HCT116 (cell line): ENCODE data around the gene BST1.

Experiments used
- ATF3 ChIP-seq: IDR thresholded peaks from 2 replicates; pipeline ENCODE4 v1.6.1; 2012
- CTCF ChIP-seq, 3 experiments: fragments of 200-600 bp in 1 of 3; sonication (generic) in 1 of 3; IDR thresholded peaks in 2 of 3; conservative IDR thresholded peaks in 1 of 3; 2 replicates each; pipeline ENCODE4 v1.5.1; 2012 to 2017; ENCODE audit warnings: low read depth in 2 of 3, low read length in 2 of 3, antibody characterized with exemption in 1 of 3, borderline replicate concordance in 1 of 3, control low read depth in 1 of 3, mild to moderate bottlenecking in 1 of 3, mixed read lengths in 1 of 3, mixed run types in 1 of 3, moderate library complexity in 1 of 3; ENCODE audit not compliant: insufficient read depth in 1 of 3
- ELF1 ChIP-seq: IDR thresholded peaks from 2 replicates; pipeline ENCODE4 v1.6.1; 2012; ENCODE audit warnings: low read depth, borderline replicate concordance
- EZH2 ChIP-seq: fragments of 200-600 bp; sonication (generic); IDR thresholded peaks from 2 replicates; pipeline ENCODE4 v1.6.1; 2017; ENCODE audit warnings: antibody characterized with exemption, mixed run types
- EZH2phosphoT487 ChIP-seq: fragments of 200-600 bp; IDR thresholded peaks from 2 replicates; pipeline ENCODE4 v1.6.1; 2018; ENCODE audit warnings: antibody characterized with exemption, borderline replicate concordance
- JUND ChIP-seq: IDR thresholded peaks from 2 replicates; pipeline ENCODE4 v1.6.1; 2012
- MAX ChIP-seq: IDR thresholded peaks from 2 replicates; pipeline ENCODE4 v1.6.1; 2012
- POLR2A ChIP-seq: IDR thresholded peaks from 2 replicates; pipeline ENCODE4 v1.7.0; 2011; ENCODE audit warnings: borderline replicate concordance; ENCODE audit not compliant: insufficient read depth, insufficient read length; ENCODE audit errors: extremely low read depth
- POLR2AphosphoS5 ChIP-seq: IDR thresholded peaks from 2 replicates; pipeline ENCODE4 v1.6.1; 2011; ENCODE audit warnings: mild to moderate bottlenecking, low read depth, low read length, moderate library complexity
- RAD21 ChIP-seq: IDR thresholded peaks from 2 replicates; pipeline ENCODE4 v1.6.1; 2012; ENCODE audit warnings: low read depth, mild to moderate bottlenecking
- SIN3A ChIP-seq: IDR thresholded peaks from 2 replicates; pipeline ENCODE4 v1.6.1; 2012; ENCODE audit warnings: low read depth
- TCF7L2 ChIP-seq: IDR thresholded peaks from 2 replicates; pipeline ENCODE4 v1.7.0; 2011; ENCODE audit warnings: borderline replicate concordance, inconsistent platforms; ENCODE audit not compliant: insufficient read depth, insufficient read length; ENCODE audit errors: extremely low read depth

GRCh38 chr4:15706646-15707362, 3.9 kb downstream of the BST1 start:
- no peak for TF ChIP-seq CTCF (IDR thresholded peaks at IDR 0.05 in 2 of 3, conservative IDR thresholded peaks at IDR 0.05 in 1 of 3; ENCODE audit: borderline replicate concordance in 1 of 3, insufficient read depth in 1 of 3, low read depth in 2 of 3, low read length in 2 of 3)
- no peak for TF ChIP-seq EZH2
- no peak for TF ChIP-seq RAD21
- TF ChIP-seq MAX, result no peak
- TF ChIP-seq POLR2A, result no peak
- no peak for TF ChIP-seq EZH2phosphoT487
- no peak for TF ChIP-seq ELF1
- no peak for TF ChIP-seq ATF3
- no peak for TF ChIP-seq JUND
- no peak for TF ChIP-seq POLR2AphosphoS5
- TF ChIP-seq TCF7L2, result no peak
- no peak for TF ChIP-seq SIN3A
